Peyer's patch (tissue), 4 donors: ENCODE measurements around the gene ARSG.

ENCODE experiments used
- CTCF ChIP-seq, 6 experiments: fragments of 450-650 bp in 4 of 6; fragments of 200-600 bp in 2 of 6; sonication (generic) in 1 of 6; IDR thresholded peaks; one replicate each; pipeline ENCODE4 v1.5.1; 2017 to 2019; ENCODE audit warnings: antibody characterized with exemption in 6 of 6, mild to moderate bottlenecking in 3 of 6, moderate library complexity in 1 of 6
- POLR2A ChIP-seq, 2 donors: fragments of 450-650 bp; IDR thresholded peaks; one replicate each; pipeline ENCODE4 v1.5.1; 2017; ENCODE audit warnings: antibody characterized with exemption in 2 of 2, mild to moderate bottlenecking in 2 of 2, moderate library complexity in 2 of 2

DNA sequence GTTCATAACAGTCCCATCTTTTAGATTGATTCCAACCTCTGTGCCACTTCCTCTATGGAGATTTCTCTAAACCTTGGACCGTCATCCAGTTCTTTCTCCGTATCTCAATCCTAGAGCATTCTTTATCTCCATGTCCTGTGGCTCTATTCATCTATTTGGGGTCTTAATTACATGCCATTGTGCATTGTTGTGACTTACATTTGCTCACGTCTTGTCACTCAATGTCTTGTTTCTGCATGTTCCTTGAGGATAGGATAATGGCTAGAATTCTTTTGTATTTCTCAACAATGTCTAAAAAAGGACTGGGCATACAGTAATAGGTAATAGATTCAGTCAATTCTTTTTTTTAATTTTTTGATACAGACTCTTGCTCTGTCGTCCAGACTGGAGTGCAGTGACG lies 50.2 kb downstream of the ARSG start:
- TF ChIP-seq CTCF (IDR thresholded peaks at IDR 0.05): no peak
- TF ChIP-seq POLR2A (IDR thresholded peaks at IDR 0.05): no peak
